Epithelial cell of proximal tubule (primary cell): ENCODE measurements around the gene ZNF362. TPM values are rescaled to one million over a fixed set of nuclear protein-coding genes. Genes with fewer than 3 reads are reported as not detected.
"Not testable (repeated sequence)": the region's sequence is repeated elsewhere in the genome, so short reads cannot be mapped to it uniquely, and the experiment has no call there.

Source experiments
- DNase-seq: peaks from one replicate; pipeline ENCODE4 v3.0.0-alpha.2; 2011; ENCODE audit warnings: low read depth
- H3K4me3 ChIP-seq: 2 replicates; pipeline ENCODE4 v1.5.1; 2011; ENCODE audit warnings: low read depth, mild to moderate bottlenecking, low read length
- CTCF ChIP-seq: conservative IDR thresholded peaks from 2 replicates; pipeline ENCODE4 v1.5.1; 2012; ENCODE audit warnings: low read depth, mild to moderate bottlenecking, low read length
- total RNA-seq: library from RNA; depleted of rRNA; stranded (reverse); fragments of >200 nt; gene quantifications from 2 replicates; pipeline ENCODE4 v1.2.3, GENCODE V29; 2015

Gene ZNF362
- total RNA-seq, 1 donor from 2014 or later = 17.6 TPM

GRCh38 chr1:33235521-33235920, 20.8 kb upstream of the ZNF362 start:
- no peak overlapping the region for H3K4me3 ChIP-seq
- TF ChIP-seq CTCF = no peak
- DNase-seq = no peak

GRCh38 chr1:33236498-33236897, 19.8 kb upstream of the ZNF362 start:
- TF ChIP-seq CTCF = no peak
- no peak overlapping the region for H3K4me3 ChIP-seq
- no peak for DNase-seq

GRCh38 chr1:33237579-33237978, 18.7 kb upstream of the ZNF362 start:
- no peak for DNase-seq
- H3K4me3 ChIP-seq = no peak overlapping the region
- TF ChIP-seq CTCF = no peak

- H3K4me3 ChIP-seq, DNase-seq: not testable (repeated sequence)
Observed at GRCh38 chr1:33238194-33238724, 18.0 kb upstream of the ZNF362 start.

GRCh38 chr1:33239410-33239809, 16.9 kb upstream of the ZNF362 start:
- H3K4me3 ChIP-seq, DNase-seq: not testable (repeated sequence)

GRCh38 chr1:33241866-33242265, 14.4 kb upstream of the ZNF362 start:
- DNase-seq = no peak
- TF ChIP-seq CTCF = no peak
- no peak overlapping the region for H3K4me3 ChIP-seq

- no peak for TF ChIP-seq CTCF
- no peak for DNase-seq
- no peak overlapping the region for H3K4me3 ChIP-seq
Observed at GRCh38 chr1:33242652-33243051, 13.6 kb upstream of the ZNF362 start.

- no peak for DNase-seq
- no peak for TF ChIP-seq CTCF
- no peak overlapping the region for H3K4me3 ChIP-seq
Observed at GRCh38 chr1:33244143-33244808, 12.0 kb upstream of the ZNF362 start.
